NCI-H345 treated with DMSO at 0.1 percent for 48 hours (cell line): ENCODE results near the gene PTPRO.

ENCODE experiments used
- DNase-seq: peaks from one replicate; lab custom pipeline; 2025; ENCODE audit not compliant: unreplicated experiment; lab: John Stamatoyannopoulos, UW

PTPRO gene

DNA sequence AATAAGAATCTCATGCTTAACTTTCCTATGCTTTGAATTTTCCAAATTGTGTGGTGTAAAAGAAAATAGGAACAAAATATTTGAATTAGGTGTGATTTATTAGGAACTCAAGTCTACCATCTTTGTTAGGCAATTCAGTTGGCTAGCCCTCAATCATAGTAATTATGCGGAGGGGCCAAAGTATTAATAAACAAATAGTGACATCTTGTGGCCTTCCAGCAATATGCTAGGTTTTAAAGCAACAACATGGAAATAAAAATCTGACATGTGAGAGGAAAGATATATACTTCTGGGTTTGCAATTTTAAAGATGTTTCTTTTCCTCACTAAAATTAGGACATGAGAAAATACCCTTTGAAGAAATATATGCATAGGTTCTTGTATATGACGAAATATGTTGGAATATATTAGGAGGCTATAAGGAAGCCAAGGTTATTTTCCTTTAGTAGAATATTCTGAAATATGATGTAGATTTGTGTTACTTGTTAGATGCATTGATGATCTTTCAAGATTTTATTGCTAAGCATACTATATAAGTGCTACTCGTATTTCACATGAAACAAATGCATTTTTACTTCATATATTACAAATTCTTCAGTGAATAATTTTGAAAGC is 200.4 kb downstream of the PTPRO start:
- peak; percentile 64 for DNase-seq

DNA sequence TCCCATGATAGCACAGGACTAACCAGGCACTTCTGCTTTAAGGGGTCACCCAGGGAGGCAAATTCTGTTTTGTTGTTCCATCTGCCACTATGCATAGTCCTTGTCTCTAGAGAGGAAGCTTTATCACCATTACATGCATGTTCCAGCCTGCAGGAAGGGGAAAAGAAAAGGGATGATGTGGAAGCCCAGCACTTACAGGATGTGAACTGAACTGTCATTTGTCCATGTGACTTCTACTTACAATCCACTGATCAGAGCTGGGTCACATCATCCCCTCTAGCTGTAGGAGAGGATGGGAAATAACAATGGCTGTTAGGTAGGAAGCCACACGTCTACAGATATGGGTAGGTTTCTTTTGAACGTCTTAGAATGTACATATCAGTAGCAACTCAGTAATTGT is 203.1 kb downstream of the PTPRO start:
- no peak for DNase-seq

DNA sequence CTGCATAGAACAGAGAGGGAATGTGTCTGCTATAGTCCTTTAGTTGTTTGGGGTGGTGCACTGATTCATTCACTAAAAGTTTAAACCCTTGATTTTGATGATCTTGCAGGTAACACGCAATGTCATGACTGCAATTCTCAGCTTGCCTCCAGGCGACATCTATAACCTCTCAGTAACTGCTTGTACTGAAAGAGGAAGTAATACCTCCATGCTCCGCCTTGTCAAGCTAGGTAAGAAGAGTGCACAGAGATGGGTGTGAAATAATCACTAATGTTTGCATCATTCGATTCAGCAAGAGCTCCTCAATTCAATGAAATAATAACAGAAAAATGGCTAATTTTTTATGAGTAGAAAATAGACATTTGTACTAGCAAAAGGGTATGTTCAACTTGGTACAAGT is 203.7 kb downstream of the PTPRO start:
- DNase-seq = no peak

DNA sequence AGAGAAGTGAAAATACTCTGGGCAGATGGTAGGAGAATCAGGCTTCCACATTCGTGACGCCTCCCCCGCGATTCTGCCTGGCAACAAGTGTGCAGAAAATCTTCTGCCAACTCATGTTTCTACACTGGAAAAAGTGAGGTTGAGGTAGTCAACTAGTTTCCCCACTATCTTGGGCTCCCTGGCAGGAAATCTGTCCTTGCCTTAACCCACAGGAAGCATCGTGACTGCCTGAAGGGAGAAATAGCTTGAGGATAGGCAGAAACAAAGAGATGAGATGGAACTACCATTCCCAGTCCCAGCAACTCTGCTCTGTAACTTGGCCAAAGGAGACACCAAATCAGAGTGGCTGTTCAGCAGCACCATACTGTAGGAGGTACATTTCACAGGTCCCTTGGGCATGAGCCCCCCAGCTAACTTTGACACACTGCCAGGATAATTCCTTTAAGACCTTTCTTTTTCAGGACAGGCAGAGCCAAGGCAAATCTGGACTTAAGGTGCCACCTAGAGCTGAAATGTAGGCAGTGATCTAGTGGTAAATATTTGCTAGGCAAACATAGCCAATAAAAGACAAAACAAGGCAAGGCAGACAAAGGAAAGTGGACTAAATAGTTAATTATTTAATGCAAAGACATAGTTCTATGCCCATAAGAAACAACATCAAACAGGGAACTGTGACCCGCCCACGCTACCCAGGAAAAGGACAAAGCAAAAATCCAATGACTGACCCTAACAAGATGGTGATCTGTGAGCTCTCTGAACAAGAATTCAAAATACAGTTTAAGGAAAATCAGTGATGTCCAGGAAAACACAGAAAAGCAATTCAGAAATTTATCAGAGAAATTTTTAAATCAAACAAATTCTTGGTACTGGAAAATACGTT is 205.1 kb downstream of the PTPRO start:
- DNase-seq = no peak

DNA sequence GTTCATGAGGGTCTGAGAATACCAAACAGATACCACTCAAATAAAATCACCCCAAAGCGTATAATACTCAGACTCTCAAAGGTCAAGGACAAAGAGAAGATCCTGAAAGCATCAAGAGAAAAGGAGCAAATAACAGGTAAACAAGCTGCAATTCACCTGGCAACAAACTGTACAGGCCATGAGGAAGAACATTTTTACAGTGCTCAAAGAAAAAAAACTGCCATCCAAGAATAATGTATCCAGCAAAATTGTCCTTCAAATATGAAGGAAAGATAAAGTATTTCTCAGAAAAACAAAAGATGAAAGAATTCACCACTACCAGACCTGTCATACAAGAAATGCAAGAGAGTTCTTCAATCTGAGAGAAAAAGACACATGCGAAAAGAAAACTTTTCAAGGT is 206.4 kb downstream of the PTPRO start:
- no peak for DNase-seq

DNA sequence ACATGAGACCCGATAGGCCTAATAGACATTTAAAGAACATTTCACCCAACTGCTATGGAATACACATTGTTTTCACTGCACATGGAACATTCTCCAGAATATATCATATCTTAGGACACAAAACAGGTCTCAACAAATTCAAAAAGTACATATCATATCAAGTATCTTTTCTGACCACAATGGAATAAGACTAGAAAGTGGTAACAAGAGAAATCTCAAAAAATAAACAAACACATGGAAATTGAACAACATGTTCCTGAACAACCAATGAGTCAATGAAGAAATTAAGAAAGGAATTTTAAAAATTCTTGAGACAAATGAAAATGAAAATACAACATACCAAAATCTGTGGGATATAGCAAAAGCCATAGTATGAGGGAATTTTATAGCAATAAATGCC is 208.1 kb downstream of the PTPRO start:
- DNase-seq = no peak

DNA sequence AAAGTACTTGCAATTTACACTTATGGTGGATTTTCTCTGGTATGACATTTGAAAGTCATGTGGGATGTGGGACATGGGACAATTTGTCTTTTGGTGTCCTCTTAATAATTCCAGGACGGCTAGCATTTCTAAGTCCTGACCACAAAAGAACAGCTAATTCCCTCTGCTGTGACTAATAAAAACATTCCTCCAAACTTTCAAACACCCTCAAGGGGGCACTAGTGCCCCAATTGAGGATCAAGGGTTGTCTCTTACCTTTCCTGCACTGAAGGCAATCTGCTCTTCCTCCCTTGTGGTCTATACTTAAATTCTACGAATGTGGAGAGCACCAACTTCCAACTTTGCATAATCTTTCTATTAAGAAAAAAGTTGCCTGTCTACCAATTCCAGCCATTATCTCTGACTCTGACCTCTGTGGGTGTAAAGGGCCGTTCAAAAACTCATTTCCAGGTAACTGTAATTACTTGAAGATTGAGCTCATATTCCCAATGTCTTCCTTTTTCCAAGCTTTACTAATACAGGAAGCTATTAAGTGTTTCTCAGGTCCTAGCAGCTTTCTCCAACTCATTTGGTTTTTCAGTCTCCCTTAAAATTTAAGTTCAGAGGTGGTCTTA is 210.2 kb downstream of the PTPRO start:
- DNase-seq = no peak

DNA sequence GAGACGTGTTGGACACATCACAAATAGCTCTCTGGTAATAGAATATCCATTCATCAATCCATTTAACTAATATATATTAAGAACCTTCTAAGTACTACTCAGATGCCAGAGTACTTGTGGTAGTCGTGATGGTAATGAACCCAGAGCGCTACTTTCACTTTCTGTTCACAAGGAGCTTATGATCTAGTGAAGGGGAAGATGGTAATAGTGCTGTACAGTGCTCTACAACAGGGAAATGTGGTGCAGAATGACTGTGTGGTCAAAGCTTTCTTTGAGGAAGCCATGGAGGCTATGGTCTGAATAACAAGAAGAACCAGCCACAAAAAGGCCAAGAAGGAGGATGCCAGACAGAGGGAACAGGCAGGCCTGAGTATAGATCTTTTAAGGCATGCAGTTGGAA is 212.0 kb downstream of the PTPRO start:
- DNase-seq = no peak

DNA sequence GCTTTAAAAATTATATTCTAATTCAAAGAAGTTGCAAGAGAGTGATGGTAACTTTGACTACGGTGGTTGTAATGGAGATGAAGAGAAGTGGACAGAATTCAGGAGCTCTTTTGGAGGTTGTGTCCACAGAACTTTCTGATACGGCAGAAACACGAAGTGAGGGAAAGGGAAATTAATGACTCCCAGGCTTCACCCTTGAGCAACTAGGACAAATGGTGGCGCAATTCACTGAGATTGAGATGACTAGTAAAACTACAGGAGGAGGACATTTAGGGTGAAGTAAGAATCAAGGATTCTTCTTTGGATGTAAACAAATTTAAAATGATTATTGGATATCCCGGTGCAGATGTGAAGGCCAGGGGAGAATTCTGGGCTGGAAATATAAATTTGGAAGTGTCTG is 212.6 kb downstream of the PTPRO start:
- DNase-seq = no peak

DNA sequence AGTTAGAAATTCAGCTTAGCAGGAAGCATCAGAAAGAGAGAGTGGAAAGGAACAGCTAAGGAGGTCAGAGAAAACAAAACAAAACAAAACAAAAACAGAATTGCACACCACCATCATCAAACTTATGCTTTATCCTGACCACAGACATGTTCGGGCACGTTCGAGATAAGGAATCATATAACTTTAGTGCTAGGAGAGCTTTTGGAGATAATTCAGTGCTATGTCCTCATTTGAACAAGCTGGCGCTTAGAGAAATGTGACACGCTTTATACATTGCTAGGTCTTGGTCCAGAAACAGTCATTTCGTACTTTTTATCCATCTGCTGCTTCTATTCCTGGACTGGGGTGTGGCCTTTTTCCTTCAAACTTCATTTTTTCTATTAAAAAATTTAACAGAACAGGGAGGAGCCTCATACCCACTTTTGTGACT is 213.1 kb downstream of the PTPRO start:
- DNase-seq = no peak

DNA sequence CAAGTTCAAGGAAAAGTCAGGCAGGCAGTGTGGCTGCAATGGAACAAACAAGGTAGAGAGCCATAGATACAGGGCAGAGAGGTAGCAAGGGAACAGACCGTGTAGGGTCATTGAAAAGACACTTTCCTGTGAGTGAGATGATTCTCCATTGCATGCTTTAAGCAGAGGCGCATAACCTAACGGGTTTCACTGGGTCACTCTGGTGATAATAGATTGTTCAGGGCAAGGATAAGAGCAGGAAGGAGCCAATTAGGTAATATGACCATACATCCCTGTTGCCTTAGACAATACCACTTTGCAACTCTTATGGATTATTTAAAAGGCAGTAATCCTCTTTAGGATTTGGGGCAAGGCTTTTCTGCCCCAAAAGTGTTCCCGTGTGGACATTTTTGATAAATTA is 214.1 kb downstream of the PTPRO start:
- DNase-seq = no peak

DNA sequence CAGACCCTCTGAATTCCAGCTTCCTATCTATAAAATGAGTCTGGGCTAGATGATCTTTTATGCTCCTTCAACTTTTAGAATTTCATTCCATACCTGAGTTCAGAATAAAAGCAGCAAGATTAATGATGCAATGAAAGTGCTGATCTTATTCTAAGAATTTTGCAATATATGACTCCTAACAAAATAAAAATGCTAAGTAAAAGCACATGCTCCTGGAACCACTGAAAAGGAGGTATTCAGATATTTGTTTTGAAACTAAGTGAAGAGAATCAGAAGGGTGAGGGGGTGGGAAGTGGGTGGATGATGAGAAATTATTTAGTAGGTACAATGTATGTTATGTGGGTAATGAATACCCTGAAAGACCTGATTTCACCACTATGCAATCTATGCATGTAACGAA is 216.6 kb downstream of the PTPRO start:
- DNase-seq = no peak

DNA sequence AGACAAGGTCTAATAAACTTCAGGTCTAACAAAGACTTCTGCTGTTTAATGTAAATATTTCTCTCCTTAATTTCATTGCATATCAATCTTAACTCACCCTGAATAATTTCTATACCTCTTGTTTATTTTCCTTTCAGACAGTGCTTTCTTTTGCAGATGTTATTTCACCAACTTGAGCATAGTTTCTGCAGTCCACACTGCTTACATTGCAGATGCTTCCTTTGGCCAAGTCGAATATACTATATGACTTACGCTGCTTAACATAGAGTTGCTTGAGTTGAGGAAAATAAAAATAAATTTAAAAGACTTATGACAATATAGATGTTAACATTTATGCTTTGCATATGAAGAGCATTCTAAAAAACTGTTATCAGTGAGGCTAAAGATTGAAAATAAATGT is 217.7 kb downstream of the PTPRO start:
- no peak for DNase-seq

DNA sequence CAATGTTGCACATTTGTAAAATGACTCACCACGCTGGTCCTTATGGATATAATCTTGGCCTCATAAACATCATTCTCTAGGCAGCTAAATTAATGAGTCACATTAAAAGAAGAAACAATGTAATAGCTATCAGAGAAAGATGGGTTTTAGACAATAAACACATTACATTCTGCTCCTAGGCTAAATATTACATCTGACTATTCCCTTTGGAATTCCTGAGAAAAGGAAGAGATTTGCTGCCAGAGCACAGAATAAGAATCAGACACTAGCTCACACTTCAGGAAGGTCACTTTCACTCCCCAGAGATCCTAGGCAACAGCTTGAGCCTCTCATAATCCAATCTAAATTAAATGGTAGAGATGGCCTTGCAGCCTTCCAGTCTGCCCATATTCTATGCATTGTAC is 218.2 kb downstream of the PTPRO start:
- DNase-seq = no peak

DNA sequence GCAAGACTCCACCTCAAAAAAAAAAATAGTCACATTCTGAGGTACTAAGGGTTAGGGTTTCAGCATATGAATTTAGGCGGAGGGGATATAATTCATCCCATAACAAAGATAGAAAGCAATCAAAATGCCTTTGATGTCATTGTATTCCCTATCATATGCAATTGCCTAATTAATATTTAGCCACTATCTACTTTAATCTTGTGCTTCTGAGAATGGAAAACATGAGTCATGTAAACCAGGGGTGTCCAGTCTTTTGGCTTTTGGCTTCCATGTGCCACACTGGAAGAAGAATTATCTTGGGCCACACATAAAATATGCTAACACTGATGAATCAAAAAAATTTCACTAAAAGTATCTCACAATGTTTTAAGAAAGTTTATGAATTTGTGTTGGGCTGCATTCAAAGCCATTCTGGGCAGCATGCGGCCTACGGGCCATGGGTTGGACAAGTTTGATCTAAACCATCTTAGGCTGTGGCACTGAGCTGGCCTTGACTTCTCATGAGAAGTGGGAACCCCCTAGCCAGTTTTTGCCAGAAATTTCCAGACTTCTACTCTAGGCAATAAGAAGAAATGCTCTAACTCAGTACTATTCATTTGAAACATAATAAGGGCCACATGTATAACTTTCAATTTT is 219.8 kb downstream of the PTPRO start:
- no peak for DNase-seq

DNA sequence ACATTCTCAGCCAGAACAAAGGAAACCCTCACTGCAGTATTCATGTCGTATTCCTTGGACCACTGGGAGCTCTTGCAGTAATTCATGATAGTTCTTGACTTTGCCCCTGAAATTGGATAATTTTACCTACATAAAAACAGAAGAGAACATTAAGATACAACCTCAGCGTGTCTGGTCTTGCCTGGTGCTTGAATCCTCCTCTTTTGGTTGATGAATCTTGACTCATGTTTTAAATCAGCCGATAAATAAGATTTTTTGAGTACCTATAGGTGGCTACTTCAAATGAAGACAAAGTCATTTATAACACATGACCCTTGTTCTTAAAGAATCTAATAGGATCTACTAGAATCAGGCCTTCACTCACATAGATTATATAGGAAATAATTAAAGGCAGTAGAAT is 221.0 kb downstream of the PTPRO start:
- no peak for DNase-seq

DNA sequence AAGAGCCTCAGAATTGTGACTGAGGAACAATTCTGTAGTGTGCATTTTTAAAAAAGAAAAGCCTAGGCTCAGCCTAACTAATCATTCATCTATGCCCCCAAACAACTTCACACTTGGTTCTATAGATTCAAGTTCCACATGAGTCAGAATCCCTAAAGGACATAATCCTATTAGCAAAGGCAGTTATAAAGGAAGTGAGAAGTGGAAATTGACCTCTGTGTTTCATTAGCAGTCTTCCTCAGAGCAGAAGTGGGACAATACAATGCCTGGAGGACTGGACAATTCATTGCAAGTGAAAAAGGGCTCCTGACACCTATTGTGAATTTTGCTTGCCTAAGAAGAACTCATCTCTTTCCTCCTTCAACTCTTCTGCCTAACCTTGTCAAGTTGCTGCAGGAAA is 222.3 kb downstream of the PTPRO start:
- DNase-seq = no peak

DNA sequence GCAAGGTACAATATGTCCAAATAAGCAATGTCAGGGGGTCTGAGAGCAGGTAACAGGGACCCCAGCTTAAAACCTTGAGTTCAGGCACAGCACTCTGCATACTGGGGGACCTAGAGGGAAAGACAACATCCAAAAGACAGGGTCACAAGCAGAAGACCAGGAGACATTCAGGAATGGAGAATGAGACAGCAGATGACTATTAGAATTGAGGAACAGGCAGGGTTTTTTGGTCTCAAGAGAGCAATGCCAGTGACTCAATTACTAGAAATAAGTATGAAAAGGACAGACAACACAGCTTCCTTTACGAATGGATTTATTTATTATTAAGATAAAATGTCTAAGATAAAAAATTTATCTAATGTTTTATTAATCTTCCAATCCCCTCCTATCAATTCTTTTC is 223.0 kb downstream of the PTPRO start:
- no peak for DNase-seq

DNA sequence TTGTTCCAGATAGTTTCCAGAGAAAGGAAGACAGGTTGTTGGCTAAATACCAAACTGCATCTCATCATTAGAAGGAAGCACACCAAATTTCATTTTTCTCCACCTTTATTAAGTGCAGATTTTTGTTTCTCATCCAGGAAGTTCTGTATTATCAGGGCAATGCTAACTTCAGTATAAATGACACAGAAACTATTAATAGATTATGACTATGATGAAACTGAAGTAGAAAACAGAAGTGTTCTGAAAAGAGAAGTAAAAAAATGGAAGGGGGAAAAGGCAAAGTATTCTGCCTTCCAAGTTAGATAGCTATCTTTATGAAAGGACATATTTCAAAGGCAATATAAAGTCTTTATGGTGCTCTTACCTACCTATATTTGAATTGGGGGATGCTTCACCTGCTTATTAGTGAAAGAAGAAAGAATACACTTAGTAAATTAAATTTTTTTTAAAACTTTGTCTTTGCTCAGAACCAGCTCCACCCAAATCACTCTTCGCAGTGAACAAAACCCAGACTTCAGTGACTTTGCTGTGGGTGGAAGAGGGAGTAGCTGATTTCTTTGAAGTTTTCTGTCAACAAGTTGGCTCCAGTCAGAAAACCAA is 223.9 kb downstream of the PTPRO start:
- DNase-seq = no peak

DNA sequence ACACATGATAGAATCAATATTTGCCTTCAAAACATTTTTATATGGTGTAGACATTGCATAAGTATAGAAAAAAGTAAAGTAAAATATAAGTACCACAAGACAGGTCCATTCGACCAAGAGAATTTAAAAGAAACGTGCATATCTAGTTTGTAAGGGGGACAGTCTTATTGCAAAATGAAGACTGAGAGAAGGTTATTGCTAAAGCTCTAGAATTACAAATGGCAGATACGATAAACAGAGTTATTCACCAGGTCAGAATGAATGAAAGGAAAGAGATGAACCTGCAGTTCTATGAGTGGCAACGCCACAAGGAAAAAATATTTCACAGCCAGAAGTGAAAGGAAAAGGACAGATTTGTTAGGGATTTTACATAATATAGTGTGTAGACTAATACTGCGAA is 224.8 kb downstream of the PTPRO start:
- no peak for DNase-seq

DNA sequence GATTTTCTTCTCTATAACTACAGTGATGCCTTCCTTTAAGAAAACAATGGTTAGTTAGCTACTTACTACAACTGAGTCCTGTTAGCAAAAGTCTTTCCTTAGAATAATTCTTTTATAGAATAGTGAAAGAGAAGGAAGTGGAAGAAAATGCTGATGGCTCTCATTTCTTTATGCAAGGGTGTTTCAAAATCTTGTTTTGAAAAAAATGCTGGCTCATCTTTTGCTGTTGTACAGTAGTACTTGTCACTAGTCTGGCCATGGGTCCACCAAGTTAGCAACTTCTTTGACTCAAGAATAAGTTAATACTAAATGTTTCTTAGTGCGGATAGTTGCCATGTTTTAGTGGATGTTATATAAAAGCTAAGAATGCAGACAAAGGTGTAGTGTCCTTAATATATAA is 225.4 kb downstream of the PTPRO start:
- no peak for DNase-seq
